NCI-H748 treated with DMSO at 0.1 percent for 48 hours (cell line): ENCODE measurements around the gene EXOSC2.

Experiments
- DNase-seq: peaks from one replicate; lab custom pipeline; 2025; lab: John Stamatoyannopoulos, UW

Gene EXOSC2

GRCh38 chr9:130738281-130738680 is 44.7 kb downstream of the EXOSC2 start:
- DNase-seq: no peak

DNA sequence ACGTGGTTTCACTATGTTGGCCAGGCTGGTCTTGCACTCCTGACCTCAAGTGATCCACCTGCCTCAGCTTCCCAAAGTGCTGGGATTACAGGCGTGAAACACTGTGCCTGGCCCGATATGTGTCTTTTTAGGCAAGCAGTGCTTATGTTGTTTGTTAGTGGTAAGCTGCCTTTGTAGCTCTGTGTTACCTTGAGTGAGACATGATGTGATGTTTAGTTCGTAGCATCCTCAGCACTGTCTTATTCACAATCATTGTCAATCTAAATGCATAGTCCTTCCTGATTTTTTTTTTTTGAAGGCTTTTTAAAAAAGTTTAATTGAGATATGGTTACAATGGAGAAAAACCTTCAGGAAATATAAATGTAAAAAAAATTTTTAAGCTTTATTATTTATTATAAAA is 45.5 kb downstream of the EXOSC2 start:
- no peak for DNase-seq

DNA sequence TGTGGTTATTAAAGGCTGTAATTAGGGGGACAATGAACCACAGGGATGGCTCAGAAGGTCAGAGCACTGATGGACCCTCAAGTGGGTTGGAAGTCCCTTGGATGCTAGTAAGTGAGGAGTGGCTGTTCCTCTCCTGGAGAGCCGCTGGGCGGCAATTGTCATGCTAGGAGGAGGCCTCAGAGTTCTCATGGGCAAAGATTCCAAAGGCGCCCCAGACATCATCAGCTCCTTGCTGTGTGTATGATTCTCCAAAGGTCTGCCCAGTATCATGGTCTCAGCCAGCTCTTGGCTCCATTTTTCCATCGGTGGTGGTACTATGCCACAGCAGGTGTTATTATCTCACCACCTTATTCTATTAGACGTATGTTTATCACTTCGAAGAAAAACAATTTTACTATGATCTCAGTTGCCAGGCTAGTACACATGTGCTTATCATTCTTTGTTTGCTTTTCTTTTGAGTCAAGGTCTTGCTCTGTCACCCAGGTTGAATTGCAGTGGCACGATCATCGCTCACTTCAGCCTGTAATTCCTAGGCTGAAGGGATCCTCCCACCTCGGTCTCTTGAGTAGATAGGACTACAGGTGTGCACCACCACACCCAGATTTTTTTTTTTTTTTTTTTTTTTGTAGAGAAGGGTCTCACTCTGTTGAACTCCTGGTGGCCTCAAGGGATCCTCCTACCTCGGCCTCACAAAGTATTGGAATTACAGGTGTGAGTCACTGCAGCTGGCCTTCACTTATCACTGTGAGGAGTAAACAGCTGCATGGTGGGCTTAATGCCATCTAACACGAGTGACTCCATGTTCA is 46.8 kb downstream of the EXOSC2 start:
- DNase-seq: no peak

GRCh38 chr9:130741024-130741305 is 47.4 kb downstream of the EXOSC2 start:
- no peak for DNase-seq

DNA sequence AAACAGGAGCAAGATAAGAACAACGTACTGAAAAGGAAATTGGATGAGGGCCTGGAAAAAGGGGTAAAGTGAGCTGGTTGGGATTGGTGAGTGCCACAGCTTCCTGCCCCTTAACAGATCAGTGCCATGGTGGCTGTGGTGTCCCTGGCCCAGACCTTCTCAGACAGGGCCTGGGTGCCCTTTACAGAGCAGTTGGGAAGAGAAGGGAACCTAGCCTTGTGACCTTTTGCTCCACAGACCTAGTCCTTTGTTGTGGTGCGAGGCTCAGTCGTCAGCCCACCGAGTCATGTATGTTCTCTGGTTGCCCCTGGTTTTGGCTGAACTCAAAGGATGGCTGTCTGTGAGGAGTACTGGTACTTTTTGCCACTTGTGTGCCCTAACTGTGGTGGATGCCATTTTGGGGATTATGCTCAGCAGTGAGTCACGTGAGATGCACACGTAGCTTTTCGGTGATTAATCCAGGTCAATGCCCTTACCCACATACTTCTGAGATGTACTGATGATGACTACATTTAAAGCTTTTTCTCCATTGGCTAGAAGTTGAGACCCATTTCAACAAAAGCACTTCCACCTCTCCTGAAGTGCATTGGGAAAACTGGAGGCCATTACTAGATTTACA is 48.4 kb downstream of the EXOSC2 start:
- no peak for DNase-seq

- DNase-seq: no peak
Measured at GRCh38 chr9:130743656-130744055, 50.1 kb downstream of the EXOSC2 start.

DNA sequence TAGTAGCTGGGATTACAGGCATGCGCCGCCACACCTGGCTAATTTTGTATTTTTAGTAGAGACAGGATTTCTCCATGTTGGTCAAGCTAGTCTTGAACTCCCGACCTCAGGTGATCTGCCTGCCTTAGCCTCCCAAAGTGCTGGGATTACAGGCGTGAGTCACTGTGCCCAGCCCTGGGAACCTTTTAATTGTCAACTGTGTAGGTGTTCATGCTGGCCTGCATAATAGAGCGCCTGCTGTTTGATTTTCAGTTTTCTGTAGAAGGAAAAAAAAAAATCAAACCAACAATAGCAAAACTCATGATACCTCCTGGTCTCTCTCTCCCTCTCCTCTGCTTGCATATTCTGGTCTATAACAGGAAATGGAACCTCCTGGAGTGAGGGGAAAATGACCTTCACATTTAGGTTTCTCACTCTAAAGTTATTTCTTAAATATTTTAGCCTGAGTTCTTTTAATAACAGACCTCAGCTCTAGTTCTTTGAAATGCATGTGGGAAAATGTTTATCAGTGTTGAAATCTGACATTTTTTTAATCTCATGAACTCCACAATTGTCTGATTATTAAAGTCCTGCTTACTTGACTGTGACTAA is 51.7 kb downstream of the EXOSC2 start:
- DNase-seq: no peak

- DNase-seq: no peak
Measured at GRCh38 chr9:130745829-130746228, 52.2 kb downstream of the EXOSC2 start.

- no peak for DNase-seq
Measured at GRCh38 chr9:130746434-130747212, 53.0 kb downstream of the EXOSC2 start.

DNA sequence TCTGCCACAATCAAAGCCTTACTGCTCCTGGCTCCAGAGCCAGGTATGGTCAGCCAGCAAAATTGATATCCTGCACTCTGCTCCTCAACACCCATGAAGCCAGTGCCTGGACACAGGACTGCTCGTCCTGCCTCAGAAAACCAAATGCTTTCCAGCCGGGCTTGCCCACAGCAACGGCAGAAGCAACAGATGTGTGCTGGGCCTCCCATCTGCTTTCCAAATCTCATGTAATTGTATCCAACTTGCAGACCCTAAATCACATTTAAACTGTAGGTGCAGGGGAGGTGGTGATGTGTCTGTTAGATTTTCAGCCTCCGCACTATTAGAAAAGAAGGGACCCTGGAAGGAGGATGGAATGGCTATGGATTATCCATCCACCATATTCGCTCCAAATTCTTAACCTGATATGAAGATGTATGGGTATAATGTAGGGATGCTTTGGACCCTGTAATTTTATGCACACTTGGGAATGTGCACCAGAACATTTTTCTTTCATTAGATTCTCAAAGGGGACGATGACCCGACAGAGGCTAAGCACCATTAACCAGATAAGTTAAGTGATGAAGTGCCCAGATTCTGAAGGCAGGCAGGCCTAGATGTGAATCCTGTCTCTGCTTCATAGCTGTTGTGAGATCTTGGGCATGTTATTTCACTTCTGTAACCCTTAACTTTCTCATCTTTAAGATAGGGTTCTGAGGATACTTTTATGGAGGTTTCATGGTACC is 58.2 kb downstream of the EXOSC2 start:
- no peak for DNase-seq
